RWPE2 (cell line): ENCODE data around the gene ECD.
A peak's percentile ranks its signal among the peaks of the same experiment; 100 is the strongest.
"Not testable (repeated sequence)": the region's sequence is repeated elsewhere in the genome, so short reads cannot be mapped to it uniquely, and the experiment has no call there.

Experiments
- ATAC-seq: fragments of 200-7000 bp; cut with Tn5 transposase; 3 replicates; pipeline ENCODE4 v1.9.1; 2021; ENCODE audit warnings: low read depth
- DNase-seq: peaks from one replicate; pipeline ENCODE4 v3.0.0-alpha.2; 2020; ENCODE audit warnings: low spot score
- H3K27ac ChIP-seq: fragments of 450-650 bp; 2 replicates; pipeline ENCODE4 v1.5.1; 2017; ENCODE audit warnings: mild to moderate bottlenecking; ENCODE audit not compliant: poor library complexity, severe bottlenecking
- H3K27me3 ChIP-seq: fragments of 250-450 bp; sonication (Bioruptor Pico); 2 replicates; pipeline ENCODE4 v1.5.1; 2021; ENCODE audit warnings: mild to moderate bottlenecking, moderate library complexity; ENCODE audit not compliant: insufficient read depth, poor library complexity, severe bottlenecking
- H3K36me3 ChIP-seq: fragments of 250-450 bp; sonication (Bioruptor Pico); 2 replicates; pipeline ENCODE4 v1.5.1; 2020; ENCODE audit warnings: low read depth, mild to moderate bottlenecking, moderate library complexity
- H3K4me1 ChIP-seq: fragments of 250-450 bp; sonication (Bioruptor Pico); 2 replicates; pipeline ENCODE4 v1.5.1; 2021; ENCODE audit warnings: mild to moderate bottlenecking, moderate library complexity; ENCODE audit not compliant: insufficient read depth, poor library complexity, severe bottlenecking
- H3K4me3 ChIP-seq: fragments of 250-450 bp; sonication (Bioruptor Pico); 2 replicates; pipeline ENCODE4 v1.5.1; 2021; ENCODE audit warnings: mild to moderate bottlenecking, moderate library complexity; ENCODE audit not compliant: severe bottlenecking
- H3K9me3 ChIP-seq: fragments of 250-450 bp; sonication (Bioruptor Pico); 2 replicates; pipeline ENCODE4 v1.5.1; 2021; ENCODE audit warnings: mild to moderate bottlenecking, moderate library complexity; ENCODE audit not compliant: severe bottlenecking
- CTCF ChIP-seq: fragments of 450-650 bp; IDR thresholded peaks from one replicate; pipeline ENCODE4 v1.5.1; 2017; ENCODE audit warnings: mild to moderate bottlenecking, moderate library complexity; ENCODE audit not compliant: poor library complexity, severe bottlenecking

Gene ECD

GRCh38 chr10:73119457-73119856 lies 48.4 kb downstream of the ECD start:
- peaks cover 11% of the 10 kb centered on the region; the same call in 1 of the 2 replicates for H3K36me3 ChIP-seq
- no peaks in the 10 kb centered on the region for H3K27me3 ChIP-seq
- no peak for ATAC-seq
- H3K4me1 ChIP-seq, result peaks cover 13% of the 10 kb centered on the region
- H3K27ac ChIP-seq, result no peak overlapping the region
- no peak for DNase-seq
- TF ChIP-seq CTCF, result no peak
- no peak overlapping the region for H3K4me3 ChIP-seq
- H3K9me3 ChIP-seq, result no peaks in the 10 kb centered on the region

DNA sequence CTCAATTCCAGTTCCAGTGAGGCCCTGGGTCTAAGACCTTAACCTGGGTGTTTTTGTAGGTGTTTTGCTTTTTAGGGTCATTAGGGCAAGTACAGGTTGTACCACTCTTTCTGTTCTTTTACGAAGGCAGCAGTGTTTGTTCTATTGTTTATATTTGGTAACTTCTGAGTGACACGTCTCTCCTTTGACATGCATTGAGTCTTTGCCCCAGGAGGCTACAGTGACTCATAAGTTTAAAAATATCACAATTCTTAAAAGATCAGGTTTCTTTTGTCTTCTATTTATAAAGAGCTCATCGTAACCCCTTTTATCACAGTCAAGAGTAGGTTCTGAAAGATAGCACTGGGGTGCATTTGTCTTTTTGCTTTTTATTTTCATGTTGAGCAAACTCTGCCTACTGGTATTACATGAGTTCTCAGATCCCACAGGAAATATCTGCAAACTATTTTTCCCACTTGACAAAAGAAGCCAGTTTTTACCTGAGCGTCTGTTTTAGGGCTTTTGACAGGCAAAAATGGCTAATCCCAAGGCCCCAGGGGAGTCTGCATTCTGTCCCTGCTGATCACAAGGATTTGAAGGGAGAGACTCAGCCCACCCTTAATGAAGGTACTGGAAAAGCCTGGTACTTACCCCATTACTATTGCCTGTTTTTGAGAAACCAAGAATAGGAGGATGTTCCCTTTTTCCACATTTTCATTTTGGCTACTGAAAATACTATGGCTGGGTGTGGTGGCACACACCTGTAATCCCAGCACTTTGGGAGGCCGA lies 49.6 kb downstream of the ECD start:
- no peak for DNase-seq
- ATAC-seq, result peak; percentile 92
- H3K27me3 ChIP-seq, result no peaks in the 10 kb centered on the region
- H3K4me1 ChIP-seq, result peaks cover 18% of the 10 kb centered on the region
- H3K36me3 ChIP-seq, result 0 out of 2 replicates have a peak, but pooled peaks cover 3% of the 10 kb centered on the region
- peak overlapping the region; percentile 29 for H3K27ac ChIP-seq
- H3K4me3 ChIP-seq, result no peak overlapping the region
- TF ChIP-seq CTCF, result no peak
- no peaks in the 10 kb centered on the region for H3K9me3 ChIP-seq

DNA sequence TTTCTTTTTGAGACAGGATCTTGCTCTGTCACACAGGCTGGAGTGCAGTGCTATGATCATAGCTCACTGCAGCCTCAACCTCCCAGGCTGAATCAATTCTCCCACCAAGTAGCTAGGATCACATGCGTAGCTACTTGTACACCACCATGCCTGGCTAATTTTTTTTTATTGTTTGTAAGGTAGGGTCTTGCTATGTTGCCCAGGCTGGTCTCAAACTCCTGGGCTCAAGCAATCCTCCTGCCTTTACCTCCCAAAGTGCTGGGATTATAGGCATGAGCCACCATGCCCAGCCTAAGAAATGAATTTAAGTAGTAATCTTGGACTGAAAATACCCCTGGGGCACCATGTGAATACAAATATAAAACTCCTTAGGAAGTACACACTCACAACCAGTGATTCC lies 51.8 kb downstream of the ECD start:
- Histone ChIP-seq H3K27me3 (no peaks in the 10 kb centered on the region), H3K4me3 (no peak overlapping the region), H3K36me3 (0 out of 2 replicates have a peak, but pooled peaks cover 3% of the 10 kb centered on the region), H3K4me1 (peaks cover 28% of the 10 kb centered on the region), H3K9me3 (no peaks in the 10 kb centered on the region), H3K27ac (no peak overlapping the region)
- no peak for DNase-seq
- no peak for ATAC-seq
- TF ChIP-seq CTCF, result no peak

GRCh38 chr10:73113551-73113950 lies 54.3 kb downstream of the ECD start:
- Histone ChIP-seq H3K27ac (no peak overlapping the region), H3K4me3 (no peak overlapping the region), H3K4me1 (peaks cover 27% of the 10 kb centered on the region), H3K36me3 (no peaks in the 10 kb centered on the region), H3K27me3 (no peaks in the 10 kb centered on the region), H3K9me3 (no peaks in the 10 kb centered on the region)
- ATAC-seq (no peak), DNase-seq (no peak)
- TF ChIP-seq CTCF, result no peak

GRCh38 chr10:73112032-73112431 lies 55.8 kb downstream of the ECD start:
- not testable (repeated sequence) for ATAC-seq, H3K36me3 ChIP-seq, DNase-seq, H3K27me3 ChIP-seq, H3K9me3 ChIP-seq, H3K4me3 ChIP-seq
- peak overlapping the region; percentile 90 for H3K27ac ChIP-seq
- peaks cover 15% of the 10 kb centered on the region for H3K4me1 ChIP-seq
